Hematopoietic multipotent progenitor cell treated with erythropoietin and hydrocortisone succinate and interleukin-3 and kit ligand, for 8 days (in vitro differentiated cells): Measurements from ENCODE around the gene TP53AIP1.

Experiments used
- DNase-seq: peaks from one replicate; pipeline ENCODE4 v3.0.0-alpha.2; 2015

Gene TP53AIP1

DNA sequence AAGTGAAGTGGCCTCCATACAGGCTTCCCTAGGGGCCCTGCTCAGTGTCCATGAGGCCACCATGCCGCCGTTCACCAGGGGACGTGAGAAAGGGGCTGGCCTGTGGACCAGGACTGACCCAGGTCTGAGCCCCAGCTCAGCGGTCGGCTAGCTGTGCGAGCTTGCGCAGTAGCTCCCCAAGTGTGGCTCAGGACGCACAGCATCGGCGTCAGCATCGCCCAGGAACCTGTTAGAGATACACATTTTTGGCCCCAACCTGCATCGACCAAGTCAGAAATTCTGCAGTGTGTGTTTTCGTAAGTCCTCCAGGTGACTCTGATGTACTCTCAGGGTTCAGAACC is 429 bp downstream of the TP53AIP1 start:
- no peak for DNase-seq

DNA sequence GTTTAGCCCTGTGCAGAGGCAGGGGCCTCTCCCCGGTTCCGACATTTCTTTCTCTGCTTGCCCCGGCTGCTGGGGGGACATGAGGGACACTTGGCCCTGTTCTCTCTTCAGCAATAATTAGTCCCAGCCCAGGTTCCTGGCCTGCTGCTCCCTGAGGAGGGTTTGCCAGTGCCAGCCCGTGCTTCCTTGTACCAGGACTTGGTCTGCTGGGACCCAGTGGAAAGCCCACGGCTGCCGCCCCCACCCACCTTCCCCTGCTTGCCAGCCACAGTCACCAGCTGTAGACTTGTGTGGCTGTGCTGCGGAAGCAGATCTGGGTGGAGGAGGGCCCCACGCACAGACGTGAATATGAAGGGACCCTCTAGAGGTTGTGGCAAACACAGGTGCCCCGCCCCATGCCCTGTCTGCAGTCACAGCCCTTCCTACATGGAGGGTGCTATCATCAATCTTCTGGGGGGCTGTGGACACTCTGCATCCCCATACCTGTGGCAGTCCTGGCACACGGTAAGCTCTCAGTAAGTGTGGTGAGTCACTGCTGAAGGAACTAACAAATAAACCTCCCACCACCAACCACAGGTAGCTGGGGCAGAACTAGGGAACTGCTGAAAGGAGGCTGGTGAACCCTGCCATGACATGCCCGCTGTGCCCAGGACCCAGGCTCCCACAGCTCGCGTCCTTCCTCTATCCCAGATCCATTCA is 949 bp downstream of the TP53AIP1 start:
- DNase-seq = no peak

DNA sequence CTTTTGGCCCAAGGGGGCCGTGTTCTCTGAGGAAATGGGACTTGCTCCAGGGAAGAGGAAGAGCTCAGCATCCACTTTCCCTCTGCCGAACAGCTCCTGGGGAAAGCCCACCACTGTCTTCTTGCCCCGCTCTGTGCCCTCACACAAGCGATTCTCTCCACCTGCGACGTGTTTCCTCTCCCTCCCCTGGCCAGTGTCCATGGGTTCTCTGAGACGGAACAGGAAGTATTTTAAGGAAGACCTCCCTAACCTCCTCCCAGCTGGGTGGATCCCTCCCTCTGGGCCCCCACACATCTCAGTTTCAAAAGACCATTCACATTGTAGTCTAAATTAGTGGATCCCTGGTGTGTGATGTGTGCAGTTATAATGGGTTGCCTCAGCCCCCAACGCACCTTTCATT is 1.6 kb downstream of the TP53AIP1 start:
- no peak for DNase-seq

DNA sequence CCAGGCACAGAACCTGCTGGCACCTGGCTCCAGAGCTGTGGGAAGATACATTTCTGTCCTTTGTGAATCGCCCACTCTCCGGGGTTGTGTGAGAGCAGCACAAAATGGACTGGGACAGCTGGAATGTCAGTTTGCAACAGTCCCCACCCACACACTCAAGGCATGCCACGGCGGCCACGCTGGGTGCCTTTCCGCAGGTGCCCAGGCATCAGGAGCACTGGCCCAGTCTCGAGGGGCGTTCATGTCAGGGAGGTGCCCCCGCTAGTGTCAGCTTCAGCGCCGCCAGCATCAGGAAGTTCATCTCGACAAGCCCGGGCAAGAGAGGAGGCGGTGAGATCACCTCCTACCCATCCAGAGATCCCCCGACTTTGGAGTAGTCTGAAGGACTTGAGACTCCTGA is 2.1 kb downstream of the TP53AIP1 start:
- DNase-seq = no peak

DNA sequence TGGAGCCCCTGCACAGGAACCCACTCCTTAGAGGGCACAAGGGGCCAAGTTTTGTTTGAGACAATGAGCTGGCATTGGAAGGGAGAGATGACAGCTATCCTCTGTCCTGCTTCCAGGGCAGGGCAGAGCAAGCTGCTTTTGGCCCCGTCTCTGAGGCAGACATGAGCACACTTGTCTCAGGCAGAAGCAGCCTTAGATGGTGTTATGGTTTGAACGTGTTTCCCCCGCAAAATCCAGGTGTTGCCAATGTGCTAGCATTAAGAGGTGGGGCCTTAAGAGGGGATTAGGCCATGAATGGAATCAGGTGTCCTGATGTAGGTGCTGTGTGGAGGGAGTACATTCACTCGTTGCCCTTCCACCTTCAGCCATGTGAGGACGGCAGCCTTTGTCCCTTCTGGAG is 2.5 kb downstream of the TP53AIP1 start:
- no peak for DNase-seq

DNA sequence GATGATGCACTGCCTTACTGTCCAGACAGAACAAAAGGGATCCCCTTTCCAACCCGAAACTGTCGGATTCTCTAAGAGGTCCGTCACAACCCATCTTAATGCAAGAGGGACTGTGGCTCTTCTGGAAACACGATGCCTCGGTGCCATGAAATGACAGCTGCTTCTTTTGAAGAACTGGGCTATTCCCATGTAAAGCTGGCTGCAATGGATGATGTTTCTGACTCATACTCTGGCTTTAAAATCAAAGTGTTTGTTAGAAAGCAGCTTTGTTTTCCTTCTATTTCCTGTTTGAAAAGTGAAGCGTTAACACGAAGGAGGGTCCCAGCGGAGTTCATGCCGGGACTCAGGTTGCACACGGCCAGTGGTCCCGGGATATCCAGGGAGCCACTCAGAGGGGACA is 3.1 kb downstream of the TP53AIP1 start:
- no peak for DNase-seq

DNA sequence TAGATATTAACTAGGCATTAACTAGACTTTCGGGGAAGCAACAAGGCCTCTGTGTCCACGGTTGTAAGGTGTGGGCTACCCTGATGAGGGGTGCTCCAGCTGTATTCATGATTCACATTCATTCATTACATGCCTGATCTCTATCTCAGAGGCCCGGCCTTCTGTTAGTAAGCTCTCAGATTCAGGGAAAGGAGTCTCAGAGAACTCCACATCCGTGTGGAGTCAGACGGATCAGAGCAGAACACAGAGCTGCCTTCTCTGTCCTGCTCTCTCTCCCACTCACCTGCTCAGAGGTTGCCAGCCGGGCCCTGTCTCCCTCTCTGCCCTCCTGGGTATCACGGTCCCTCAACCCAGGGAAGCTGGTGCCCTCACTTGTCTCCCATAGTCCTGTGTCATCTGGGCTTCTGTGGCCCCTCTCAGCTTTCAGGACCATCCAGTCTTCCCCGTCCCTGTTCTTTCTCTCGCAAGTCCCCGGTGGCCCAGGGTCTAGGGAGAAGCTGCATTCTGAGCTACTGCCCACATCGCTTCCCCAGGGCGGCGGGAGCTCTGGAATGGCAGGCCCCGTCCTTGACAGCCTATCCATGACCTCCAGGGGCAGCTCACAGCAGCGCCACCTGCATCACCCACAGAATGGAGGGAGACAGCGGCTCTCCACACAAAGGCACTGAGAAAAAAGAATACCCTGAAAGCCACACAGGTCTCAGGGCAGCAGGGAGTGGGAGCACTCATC is 4.3 kb downstream of the TP53AIP1 start:
- no peak for DNase-seq

DNA sequence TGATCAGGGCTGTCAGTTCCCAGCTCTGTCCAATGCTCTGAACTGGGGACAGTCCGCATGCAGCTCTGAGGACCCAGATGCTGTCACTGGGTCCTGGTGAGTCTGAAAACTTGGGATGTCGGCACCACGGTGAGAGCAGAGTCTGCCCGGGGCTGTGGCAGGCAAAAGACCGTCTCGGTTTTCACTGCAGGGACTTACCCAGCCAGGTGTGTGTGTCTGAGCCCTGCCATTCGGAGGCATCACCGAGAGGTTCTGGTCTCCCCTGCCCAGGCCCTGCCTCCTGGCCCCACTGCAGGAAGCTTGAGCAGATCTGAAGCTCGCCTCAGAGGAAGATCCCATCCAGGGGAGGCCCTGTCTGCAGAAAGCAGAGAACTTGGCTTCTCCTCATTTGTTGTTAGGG is 5.2 kb downstream of the TP53AIP1 start:
- no peak for DNase-seq

DNA sequence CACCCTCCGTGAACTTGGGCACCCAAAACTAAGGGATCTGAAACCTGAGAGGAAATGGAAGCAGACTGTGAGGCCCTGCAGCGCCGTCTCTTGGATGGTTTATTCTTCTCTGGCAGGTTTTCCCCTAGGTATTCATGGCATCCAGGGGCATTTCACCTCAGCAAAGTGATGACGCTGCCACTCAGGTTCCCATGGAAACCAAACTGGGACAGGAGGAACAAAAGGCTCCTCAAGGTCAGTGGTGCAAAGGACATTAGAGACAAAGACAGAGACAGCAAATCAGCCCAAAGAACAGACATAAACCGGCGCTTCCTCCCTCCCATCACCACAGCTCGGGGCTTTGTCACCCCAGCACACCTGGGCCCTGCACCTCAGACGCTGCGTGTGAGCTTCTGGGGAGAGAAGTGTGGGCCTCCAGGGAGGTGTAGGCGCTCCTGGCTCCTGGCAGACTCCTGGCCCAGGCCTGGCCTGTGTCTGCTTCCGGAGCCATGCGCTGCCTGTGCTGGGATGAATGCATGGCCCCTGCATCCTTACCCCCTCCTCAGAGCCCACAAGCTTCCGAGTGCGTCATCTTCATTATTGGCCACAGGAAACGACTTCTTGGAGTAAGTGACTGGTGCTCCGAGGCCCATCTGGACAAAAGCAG is 5.9 kb downstream of the TP53AIP1 start:
- no peak for DNase-seq

DNA sequence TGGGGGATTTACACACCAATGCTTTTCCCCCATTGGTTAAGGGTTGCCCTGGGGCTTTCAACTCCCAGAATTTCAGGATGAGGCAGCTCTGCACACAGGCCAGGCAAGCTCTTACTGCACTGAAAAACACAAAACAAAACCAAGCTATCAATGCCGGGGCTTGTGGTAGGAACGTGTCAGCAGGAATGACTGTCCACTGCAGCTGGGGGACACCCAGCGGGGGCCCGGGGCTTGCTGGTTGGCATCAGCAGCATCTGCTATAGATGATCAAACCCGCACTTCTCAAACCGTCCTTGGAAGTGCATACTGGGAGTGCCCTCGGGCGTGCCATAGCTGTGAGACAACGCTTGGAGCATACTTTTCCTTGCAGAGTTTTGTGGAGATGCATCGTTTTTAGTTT is 7.7 kb downstream of the TP53AIP1 start:
- DNase-seq = no peak

DNA sequence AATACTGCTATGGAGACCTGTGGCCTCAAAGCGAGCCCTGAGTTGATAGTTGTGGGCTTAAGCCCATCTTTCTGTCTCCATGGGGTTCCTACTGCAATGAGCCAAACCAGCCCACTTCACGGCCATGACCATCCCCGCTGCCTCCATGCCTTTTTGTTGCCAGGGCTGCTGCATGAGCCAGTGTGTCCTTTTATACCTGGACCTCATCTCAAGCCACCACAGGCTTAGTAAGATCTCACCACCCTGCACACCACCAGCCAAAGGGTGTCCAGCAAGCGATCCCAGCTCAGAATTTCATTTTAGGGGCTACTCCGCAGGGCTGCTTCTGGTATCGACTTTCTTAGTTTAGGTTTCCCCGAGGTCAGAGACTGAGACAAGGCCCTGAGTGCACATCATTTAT is 8.3 kb downstream of the TP53AIP1 start:
- no peak for DNase-seq

DNA sequence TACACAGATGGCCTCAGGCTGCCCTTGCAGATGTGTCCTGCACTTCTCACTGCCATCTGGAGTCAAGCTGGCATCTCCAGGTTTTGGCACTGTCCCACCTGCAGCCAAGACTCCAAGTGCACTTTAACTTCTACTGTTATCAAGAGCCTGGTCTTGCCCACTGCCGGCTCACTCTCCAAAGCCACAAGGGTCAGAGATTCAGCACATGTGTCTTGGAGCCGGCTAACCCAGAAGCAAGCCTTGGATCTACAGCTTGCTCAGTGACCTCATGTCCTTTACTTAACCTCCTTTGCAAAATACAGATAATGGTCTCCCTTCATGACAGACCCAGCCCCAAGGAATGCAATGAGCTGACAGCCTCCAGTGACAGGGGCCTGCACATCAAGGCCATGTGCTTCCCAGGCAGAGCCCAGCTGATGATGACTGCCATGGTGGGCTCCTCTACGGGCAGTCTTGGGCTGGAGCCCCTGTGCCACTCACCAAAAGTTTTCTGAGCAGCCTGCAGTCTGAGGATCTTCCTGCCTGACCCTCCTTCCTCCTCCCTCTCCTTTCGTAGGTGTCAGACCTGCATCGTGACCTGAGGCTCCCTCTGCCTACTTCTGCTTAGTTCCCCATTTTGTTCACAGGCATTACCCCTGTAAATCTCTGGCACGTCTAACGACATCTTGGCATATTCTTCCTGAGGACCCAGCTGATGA is 9.0 kb downstream of the TP53AIP1 start:
- DNase-seq = no peak

DNA sequence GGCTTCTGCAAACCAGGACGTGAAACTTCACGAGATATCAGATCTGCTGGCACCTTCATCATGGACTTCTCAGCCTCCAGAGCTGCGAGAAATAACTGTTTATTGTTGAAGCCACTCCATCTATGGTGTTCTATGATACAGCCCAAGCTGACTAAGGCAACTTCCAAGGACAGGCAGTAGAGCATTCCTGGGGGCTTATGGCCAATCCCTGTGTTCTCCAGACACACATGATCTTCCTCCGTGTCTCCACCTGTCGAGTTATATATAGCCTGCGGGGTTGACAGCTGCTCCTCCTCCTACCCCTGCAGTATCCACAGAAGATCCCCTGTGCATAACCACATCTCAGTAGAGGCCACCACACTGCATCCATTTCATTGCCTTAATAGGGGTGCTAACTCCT is 11.0 kb downstream of the TP53AIP1 start:
- no peak for DNase-seq

DNA sequence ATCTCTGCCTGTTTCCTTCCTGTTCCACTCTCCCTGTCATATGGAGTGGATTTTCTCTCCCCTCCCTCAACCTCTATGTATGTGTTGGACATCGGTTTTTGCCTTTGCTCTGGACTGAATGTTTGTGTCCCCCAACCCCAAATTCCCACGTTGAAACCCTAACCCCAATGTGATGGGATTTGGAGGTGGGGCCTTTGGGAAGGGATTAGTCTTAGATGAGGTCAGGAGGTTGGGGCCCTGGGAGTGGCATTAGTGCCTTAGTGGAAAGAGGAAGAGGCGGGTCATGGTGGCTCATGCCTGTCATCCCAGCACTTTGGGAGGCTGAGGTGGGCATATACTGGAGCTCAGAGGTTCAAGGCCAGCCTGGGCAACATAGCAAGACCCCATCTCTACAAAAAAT is 11.6 kb downstream of the TP53AIP1 start:
- no peak for DNase-seq

DNA sequence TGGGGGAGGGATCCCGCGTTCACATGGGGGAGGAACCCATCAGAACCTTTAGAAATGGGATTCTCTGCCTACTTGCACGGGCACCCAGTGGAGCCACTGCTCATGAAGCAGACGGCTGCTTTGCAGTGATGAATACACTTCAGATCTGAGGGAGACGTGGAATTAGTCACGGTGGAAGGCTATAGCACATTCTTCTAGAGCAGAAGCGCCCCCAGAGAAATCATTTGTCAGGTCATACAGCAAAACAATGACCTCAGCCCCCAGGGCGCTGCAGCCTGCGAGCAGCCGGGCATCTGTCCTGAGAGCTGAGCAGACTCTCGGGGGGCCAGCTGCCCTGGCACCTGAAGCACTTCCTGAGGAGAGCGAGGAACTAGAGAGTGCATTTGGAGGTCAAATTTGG is 12.7 kb downstream of the TP53AIP1 start:
- DNase-seq = no peak

DNA sequence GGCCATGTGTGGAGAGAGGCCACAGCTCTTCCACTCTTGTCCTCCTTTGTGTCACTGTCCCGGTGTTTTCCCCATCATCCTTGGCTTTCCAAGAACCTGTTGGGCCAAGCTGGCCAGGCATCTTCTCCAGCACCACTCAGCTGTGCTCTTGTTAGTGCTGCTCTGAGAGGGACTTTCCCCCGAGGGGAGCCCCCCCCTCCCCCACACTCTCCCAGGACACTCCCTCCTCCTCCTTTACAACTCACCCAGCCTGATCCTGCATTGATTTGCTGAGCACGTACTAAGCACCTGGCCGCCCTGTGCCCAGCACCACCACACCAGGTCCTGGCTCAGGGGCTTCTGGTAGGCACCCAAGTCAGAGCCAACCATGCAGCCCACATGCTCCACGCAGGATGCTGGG is 13.2 kb downstream of the TP53AIP1 start:
- no peak for DNase-seq

DNA sequence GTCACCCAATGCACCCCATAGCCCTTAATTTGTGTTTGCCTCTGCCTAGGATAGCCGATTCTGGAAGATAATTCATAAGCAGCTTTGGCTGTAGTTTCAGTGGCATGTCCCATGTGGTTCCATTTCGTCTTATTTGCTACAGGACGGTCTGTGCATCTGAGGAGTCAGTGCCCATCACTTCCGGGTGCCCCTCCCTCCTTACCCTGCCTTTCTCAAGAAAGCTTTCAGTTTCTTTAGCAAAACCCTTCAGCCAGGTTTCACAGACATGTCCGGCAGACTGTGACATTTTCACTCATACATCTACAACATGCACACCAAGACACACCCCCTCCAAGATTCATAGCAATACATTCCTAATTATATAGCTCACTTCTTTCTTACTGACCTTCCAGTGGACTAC is 14.3 kb downstream of the TP53AIP1 start:
- no peak for DNase-seq

DNA sequence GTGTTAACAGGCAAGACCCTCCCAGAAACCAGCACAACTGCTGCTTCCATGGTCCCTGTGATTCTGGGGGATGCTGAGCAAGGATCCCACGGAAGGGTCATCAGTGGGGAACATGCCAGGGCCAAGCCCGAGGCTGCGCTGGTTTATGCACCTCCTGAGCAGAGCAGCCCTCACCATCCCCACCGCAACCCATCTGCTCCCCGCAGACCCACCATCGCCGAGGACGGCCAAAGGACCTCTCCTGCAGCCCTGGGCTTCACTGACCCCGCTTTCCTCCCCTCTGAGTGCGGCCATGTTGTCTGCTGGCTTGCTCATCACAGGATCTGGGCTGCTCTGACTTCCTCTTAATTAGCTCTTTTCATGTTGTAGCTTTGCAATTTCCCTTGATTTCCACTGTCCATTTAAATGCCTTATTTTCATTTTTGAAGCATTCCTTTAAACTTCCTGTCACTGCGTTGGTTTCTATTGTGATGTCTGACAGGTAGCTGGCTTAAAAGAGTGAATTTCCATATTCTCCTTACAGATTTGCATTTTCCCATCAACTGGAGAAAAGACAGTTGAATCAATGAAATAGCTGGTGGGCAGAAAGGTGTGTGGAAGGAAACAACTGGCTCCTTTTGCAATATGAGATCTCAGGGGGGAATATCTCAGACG is 14.9 kb downstream of the TP53AIP1 start:
- no peak for DNase-seq

DNA sequence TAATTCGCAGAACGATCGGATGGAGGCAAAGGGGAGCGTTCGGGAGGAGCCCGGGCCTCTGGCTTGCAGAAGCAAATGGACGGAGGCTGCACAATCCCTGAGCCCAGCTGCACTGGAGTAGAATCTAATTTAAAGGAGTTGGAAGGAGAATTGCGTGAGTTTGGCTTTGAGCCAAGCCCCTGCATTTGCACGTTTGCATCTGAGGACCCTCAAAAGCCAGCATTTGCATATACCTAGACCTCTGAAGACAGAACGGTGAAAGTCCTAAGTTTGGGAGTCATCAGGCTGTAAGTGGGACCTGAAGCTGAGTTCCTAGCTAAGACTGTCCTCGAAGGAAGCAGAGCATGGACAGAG is 15.6 kb downstream of the TP53AIP1 start:
- DNase-seq = no peak

DNA sequence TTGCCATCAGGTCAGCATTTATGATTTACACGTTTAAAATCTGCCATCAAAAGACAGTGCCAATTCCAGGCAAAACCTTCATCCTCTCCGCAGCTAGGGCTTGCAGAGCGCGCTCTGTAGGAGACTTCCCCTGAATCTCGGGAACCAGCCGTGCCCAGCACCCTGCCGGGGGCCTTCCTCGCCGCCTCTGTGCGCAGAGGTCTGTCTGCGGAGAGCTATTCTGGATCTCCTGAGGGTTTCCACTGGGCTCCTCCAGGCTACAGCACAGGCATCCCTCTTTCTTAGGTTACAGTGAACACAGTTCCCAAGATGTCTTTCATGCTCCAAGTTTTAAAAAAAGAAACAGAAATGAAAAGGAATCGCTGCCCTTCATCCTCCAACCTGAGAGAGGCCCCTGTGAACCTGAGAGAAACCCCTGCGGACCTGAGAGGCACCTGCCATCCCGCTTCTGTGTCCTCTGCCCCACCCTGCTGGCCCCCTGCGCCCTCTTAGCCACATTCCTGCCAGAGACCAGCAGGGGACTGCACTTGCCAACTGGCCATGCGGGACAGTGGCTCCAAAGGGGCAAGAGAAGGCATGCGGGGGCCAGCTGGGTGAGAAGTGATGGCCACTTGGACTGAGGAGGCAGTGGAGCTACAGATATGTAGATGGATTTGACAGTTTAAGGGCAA is 16.1 kb downstream of the TP53AIP1 start:
- DNase-seq = no peak

DNA sequence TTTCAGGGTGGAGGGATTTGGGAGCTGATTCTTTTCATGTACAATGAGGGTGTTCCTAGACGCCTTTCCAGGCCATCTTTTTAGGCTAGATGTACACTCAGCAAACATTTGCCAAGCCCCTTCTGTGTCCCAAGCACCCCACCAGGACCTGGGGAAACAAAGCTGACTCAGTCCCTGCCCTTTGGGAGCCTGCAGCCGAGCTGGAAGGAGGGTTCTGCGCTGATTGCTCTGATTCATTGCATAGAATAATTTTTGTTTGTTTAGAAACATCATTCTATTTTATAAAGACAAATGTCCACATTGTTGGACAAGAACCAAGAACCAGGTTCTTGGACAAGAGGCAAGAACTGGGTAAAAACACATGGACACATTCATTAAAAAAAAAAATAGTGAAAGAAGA is 16.7 kb downstream of the TP53AIP1 start:
- no peak for DNase-seq

DNA sequence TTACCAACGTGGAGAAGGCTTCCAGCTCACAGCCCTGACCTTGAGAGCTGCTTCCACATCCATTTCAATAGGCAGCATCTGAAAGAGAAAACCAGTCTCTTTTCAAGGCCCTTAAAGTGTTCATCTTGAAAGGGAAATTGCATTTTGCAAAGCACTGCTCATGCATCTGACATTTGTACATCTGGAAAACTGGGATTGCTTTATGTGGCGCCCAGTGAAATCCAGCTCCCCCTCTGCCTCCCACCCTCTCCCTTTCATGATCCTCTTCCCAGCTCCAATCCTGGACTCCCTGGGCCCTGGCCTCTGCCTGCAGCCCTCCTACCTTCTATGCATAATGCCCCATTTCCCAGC is 17.4 kb downstream of the TP53AIP1 start:
- no peak for DNase-seq
